HG02884 (cell line): ENCODE data around the gene APRT.

ENCODE experiments used
- ATAC-seq: cut with Tn5 transposase; IDR thresholded peaks from one replicate; pipeline ENCODE4 v1.9.1; 2021; ENCODE audit warnings: mild to moderate bottlenecking, moderate library complexity; ENCODE audit not compliant: unreplicated experiment

APRT gene

DNA sequence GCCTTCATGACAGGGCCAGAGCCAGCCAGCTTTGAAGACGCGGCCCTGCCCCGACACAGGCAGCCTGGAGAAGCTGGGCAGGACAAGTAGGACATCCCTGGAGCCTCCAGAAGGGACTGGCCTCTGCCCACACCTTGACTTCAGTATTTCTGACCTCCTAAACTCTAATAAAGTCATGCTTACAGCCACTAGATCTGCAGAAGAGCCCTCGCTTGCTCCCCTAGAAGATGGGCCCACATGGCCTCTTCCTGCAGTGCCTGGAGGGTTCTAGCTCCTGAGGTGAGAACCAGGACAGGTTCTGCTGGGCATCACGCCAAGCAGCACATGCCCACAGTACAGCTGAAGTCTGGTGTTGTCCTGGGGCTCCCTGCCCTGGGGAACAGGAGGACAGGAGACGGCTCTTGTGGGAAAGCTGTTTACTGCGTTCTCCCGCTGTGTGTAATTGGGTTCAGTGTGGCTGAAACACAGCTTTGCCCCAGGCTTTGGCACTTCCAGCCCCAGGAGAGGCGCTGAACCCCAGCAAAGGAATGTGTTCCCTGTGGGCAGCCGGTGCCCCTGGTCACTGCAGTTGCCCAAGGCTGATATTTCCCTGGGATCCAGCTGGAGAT lies 2.6 kb downstream of the APRT start:
- ATAC-seq = no peak

DNA sequence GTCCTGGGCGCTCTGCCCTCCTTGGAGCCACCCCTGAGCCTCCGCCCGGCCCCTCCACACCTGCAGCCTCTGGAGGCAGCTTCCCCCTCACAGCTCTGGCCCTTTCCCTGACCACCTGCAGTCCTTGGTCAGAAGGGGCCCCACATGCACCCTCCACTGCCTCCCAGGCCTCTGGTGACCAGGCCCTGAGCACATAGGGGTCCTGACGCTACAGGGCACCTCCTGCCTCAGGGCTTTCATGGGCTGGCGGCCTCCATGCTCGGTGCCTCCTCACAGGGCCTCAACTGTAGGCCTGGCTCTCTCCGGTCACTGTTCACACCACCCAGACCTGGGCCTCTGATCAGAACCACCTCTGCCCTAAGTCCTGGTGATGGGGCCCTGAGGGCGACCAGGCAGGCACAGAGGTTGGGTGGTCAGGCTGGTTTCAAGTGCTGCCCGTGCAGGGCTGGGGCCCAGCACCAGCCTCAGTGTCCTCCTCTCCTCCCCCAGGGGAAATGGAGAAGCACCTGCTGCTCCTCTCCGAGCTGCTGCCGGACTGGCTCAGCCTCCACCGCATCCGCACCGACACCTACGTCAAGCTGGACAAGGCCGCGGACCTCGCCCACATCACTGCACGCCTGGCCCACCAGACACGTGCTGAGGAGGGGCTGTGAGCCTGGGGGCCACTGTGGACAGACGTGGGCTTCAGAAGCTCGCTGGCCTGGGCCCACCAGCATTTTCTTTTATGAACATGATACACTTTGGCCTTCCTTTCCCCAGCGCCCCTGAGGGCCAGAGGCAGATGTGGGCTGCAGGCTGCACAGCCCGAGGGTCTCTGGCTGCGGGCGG lies 3.9 kb downstream of the APRT start:
- no peak for ATAC-seq

DNA sequence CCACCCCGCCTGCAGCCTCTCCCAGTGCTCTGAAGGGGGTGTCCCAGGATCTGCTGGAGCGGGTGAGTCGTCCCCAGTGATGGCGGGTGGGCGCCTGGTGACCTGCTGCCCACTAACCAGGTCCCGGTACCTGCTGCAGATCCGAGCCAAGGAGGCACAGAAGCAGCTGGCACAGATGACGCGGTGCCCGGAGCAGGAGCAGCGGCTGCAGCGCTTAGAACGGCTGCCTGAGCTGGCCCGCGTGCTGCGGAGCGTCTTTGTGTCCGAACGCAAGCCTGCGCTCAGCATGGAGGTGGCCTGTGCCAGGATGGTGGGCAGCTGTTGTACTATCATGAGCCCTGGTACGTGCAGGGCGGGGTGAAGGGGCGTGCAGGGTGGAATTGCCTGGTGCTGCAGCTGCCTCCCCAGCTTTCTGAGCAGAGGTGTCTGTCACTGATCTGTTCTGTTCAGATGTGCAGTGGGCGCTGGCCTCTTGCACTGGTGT lies 4.5 kb downstream of the APRT start:
- ATAC-seq = no peak

DNA sequence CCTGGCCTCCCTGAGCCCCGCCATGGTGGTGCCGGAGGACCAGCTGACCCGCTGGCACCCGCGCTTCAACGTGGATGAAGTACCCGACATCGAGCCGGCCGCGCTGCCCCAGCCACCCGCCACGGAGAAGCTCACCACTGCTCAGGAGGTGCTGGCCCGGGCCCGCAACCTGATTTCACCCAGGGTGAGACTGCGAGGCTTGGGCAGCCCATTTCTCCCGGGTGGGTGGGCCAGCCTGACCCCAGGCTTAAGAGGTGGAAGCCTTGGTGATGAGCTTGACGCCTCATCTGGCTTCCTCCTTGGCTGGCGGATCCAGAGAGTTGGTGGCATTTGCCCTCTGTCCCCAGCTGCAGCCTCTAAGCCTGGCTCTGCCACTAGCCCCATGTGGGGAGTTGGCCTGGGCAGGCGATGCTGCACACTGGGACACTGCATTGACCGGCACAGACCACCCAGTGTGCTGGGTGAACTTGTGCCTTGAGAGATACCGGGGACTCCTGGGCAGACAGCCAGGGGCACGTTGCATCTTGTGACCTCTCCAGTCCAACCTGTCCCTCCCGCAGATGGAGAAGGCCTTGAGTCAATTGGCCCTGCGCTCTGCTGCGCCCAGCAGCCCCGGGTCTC lies 5.1 kb downstream of the APRT start:
- ATAC-seq = no peak

DNA sequence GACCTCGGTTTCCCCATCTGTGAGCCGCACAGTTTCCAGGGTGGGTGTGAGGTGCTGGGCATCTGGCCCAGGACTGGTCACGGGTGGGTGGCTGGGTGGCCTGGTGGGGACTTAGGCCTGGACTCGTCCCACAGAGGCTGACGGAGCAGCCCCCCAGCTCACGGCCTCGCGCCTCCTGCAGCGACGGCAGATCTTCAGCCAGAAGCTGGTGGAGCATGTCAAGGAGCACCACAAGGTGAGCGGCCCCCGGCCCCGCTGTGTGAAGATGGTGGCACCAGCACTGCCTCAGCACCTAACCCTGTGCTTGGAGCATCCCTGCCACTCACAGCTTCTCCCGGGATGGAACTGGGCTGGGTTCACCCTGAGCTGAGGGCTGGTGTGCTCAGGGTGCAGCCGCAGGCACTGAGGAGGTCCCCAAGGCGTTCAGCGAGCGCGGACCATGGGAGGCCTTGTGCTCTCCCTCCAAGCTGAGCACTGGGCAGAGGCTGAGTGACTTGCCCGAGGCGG lies 5.8 kb downstream of the APRT start:
- ATAC-seq = no peak

DNA sequence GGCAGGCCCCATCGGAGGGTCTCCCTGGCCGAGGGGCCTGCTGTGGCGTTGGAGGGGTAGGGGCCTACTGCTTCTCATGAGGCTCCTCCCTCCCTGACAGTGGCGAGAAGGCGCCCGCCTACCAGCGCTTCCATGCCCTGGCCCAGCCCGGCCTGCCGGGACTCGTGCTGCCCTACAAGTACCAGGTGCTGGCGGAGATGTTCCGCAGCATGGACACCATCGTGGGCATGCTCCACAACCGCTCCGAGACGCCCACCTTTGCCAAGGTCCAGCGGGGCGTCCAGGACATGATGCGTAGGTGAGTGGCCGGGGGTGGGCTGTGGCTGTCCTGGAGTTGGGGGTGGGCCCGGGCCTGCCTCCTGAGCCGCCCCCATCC lies 6.4 kb downstream of the APRT start:
- no peak for ATAC-seq

DNA sequence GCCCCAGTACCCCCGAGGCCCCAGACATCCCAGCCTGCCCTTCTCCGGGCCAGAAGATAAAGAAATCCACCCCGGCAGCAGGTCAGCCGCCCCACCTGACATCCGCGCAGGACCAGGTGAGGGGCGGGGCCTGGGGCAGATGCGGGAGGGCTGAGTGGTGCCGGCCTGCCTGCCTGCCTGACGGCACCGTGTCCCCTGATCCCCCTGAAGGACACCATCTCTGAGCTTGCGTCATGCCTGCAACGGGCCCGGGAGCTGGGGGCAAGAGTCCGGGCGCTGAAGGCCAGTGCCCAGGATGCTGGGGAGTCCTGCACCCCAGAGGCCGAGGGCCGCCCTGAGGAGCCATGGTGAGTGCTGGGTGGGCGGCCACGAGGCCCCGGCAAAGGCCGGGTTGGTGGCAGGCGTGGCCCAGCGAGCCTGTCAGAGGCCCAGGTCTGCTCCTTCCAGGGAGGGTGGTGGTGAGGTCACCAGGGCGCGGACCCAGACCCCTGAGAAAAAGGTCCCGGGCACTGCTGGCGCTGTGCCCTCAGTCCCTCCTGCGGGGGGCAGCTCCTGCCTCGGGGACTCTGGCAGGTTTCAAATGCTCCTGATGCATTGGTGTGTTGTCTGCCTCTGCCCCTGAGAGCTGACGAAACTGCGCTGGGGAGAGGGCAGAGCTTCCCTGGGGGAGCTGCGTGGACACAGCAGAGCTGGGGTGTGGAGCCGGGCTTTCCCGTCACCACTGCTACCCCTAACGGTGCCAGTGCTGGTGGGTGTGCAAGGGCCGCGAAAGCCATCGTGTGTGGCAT lies 7.0 kb downstream of the APRT start:
- no peak for ATAC-seq

DNA sequence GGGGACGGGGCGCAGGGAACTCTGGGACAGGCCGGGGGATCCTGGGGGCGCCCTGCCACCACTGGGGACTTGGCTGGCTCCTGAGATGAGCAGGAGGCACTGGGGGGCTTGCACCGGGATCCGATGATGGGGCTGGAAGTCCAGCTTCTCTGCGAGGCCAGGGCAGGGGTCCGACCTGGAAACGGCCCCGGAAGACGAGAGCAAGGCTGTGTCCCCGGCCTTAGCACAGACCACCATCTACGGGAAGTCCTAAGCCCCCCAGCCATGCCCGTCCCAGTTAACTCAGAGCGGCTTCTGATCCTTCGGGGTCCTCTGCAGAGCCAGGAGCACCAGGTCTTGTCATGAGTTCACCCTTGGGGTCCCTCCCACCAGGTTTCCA lies 7.6 kb downstream of the APRT start:
- ATAC-seq = no peak

DNA sequence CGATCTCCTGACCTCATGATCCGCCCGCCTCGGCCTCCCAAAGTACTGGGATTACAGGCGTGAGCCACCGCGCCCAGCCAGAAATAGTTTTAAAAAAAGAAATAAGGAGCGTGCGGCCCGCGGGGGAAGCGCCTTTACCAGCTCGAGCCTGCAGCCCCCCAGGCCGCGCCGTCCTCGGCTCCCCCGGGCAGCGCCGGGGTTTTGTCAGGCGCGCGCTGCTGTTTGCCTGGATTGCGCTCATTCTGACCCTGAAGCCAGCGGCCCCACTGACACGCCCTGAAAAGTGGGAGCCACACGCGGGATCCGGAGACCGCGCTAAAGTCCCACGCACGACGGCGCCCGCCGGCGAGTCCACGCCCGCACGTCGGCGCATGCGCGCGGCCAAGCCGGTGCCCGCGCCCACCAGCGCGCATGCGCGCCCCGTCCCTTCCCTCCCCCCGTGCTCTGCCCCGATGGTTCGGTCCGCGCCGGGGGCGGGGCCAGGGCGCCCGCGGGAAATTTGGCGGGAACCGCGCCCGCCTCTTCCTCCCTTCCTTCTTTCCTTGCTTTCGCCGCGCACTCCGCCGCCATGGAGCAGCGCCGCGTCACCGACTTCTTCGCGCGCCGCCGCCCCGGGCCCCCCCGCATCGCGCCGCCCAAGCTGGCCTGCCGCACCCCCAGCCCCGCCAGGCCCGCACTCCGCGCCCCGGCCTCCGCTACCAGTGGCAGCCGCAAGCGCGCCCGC lies 8.3 kb downstream of the APRT start, which contains the start of gene CDT1:
Gene CDT1 (plus strand): TSS at position 526 of the 724 bp plus-strand sequence. CDS start 43 bp downstream, at position 569.
- ATAC-seq = no peak

DNA sequence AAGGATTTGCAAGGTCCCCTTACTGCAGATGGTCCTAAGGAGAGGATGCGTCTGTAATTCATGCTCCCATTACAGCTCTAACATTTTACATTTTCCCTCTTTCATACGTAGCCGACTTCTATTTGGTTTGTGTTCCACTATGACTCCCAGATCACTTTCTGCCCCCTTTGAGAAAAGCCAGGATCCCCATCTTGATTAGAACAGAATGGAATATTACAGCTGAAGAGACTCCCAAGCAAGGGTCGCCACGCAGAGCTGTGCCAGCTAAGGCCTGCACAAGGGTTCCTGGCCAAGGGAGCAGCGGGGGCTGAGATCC lies 11.5 kb downstream of the APRT start:
- no peak for ATAC-seq

DNA sequence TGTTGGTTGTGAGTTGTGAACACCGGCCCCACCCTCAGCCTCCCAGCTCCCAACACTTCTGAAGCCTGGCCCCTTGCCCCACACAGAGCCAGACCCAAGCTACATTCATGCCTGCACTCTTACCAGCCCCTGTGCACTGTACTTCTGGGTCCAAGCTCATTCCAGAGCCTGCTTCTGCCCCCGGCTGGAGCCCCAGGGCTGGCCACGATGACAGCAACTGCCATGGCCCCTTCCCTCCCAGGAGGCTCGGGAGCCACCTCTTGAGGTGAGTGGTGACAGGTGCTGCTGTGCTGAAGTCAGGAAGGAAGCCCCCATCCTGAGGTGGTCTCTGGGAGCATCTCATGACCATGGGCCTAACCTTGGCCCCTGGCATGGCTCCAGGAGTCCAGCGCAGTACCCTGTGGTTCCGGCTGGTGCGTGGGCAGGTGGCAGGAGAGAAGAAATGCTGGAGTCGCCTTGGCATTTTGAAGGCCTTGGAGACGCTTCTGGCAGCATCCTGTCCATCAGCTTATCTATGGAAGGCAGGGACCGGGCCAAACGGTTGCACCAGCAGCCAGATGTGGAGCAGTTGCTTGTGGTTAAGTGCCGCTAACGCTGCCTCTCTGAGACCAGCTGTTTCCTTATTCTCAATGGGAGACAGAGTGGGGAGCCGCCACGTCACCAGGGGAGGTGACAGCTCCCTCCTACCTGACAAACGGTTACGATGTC lies 12.0 kb downstream of the APRT start:
- no peak for ATAC-seq

DNA sequence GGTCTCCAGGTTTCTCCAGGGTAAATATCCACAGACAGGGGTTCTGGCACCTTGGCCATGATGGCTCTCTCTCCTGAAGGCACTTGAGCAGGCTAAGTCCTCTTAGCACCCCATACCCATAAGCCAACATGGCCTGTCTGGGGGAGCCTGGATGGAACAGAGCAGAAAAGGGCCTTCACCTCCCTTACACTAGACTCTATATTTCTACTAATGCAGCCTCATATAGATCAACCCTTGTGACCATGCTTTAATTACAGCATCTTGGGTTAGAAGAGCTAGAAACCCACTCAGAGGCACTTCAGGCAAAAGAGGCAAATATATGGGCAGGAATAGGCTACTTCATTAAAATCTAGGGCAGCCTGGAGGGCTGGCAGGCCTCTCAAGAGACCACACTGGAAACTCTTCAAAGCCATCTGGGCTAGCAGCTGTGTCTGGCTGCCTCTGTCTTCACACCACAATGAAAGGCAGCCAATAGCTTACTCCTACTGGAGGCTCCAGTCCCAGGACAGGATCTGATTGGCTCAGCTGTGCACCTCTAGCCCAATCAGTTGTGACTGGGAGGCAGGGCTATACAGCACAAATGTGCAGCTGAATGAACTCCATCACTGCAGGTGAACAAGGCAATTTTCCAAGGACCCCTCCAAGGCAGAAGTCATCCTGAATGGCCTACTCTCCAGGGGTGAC lies 12.8 kb downstream of the APRT start:
- no peak for ATAC-seq

DNA sequence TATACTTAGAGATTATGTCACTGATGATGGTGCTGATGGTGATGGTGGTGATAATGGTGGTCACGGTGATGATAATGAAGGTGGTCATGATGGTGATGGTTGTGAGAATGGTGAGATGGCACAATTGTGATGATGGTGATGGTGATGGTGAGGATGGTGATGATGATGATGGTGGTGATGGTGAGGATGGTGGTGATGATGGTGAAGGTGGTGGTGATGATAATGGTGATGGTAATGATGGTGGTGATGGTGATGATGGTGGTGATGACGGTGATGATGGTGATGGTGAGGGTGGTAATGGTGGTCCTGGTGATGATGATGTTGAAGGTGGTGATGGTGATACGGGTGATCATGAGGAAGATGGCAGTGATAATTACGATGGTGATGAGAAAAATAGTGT lies 13.7 kb downstream of the APRT start:
- ATAC-seq = no peak

DNA sequence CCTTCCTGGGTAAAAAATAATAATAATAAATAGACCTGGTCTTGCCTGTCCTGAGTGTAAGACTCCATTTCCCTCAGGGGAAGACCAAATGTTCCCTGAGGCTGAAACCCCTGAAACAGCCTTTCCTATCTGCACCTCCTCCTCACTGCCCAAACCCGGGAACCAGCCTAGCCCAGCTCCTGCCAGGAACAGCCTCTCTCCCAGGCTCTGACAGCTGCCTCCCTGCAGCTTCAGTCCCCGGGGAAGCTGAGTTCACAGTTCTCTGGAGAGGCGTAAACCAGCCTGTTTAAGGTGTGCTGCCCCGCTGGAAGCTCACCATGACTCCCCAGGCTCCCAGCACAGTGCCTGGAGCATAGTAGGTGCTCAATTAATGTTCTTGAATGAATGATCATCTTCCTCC lies 15.4 kb downstream of the APRT start:
- ATAC-seq = no peak

DNA sequence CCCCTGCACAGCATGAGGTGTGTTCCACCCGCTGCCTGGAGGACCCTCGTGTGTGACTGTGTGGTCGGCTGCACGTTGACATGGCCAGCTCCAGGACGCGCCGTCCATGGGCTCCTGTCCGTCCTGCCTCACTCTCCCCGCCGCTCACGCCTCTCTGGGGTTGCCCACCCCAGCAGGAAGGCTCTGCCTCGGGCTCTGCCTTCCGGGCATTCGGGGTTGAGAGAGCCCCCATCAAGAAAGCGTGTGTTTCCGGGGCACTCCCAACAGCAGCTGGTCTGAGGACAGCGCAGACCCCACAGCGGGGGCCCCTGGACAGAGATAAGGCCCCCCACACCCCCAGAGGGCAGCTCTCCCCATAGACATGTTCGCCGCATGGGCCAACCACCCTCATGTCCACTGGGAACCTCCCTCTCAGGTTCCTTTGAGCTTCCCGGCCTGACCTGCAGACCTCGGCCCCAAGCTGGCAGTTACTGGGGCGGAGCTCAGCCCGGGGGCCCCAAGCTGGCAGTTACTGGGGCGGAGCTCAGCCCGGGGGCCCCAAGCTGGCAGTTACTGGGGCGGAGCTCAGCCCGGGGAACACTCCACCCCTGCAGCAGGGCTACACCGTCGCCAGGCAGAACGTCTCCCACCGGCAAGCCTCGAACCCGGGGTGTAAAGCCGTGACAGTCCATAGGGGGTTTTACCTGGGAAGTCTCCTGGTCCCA lies 18.3 kb downstream of the APRT start:
- ATAC-seq = no peak

DNA sequence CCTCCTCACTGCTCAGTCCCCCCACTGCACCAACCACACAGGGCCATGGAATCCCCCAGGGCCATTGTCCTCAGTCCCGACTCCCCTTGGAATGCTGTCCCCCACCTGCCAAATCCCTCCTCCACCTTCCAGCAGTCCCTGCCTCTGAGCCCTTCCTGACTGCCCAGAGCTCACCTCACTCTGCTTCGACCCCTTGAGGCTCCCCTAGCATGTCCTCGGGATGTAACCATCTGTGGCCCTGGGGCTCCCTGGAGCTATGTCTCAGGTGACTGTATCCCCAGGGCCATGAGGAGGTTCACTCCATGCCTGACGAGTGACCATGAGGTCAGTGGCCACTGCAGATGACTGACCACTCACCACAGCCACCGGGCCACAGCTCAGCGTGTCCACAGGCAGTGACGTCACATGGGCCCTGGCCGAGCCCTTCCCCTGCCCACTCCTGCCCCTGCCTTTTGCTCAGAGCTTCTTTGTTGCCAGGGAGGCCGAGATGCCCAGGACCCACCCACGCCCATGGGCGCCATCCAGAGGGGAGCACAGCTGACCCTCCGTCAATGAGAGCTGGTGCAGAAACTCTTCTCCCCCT lies 19.0 kb downstream of the APRT start:
- no peak for ATAC-seq

DNA sequence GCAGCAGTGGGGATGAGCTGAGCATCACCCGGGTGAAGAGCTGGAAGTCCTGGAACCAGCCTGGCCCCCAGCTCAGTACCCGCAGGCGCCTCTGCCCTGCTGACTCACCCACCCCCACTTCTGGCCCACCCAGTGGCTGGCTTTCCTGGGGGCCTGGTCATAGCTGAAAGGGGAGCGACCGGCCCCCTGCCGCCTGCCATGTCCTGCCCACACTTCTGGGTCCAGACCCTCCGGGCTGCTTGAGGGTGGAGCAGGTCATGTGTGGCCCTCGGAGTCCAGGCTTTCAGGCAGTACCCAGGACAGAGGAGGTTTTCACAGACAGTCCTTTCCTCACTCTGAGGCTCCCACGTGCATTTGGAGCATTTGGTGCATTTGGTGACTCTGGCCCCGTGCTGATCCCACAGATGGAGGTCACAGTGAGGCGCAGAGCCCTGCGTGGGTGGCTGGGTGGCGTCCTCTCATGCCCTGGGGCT lies 19.6 kb downstream of the APRT start:
- ATAC-seq = no peak
